ENCODE data around the gene DCT. TPM values are rescaled to one million over a fixed set of nuclear protein-coding genes. Genes with fewer than 3 reads are reported as not detected.

DCT gene
- total and polyA plus RNA-seq, 2 of the 8 experiments (the other 6 are each of a cell fraction or from before 2014, with no cell fraction given) = 0.02 TPM; not detected in 1

DNA sequence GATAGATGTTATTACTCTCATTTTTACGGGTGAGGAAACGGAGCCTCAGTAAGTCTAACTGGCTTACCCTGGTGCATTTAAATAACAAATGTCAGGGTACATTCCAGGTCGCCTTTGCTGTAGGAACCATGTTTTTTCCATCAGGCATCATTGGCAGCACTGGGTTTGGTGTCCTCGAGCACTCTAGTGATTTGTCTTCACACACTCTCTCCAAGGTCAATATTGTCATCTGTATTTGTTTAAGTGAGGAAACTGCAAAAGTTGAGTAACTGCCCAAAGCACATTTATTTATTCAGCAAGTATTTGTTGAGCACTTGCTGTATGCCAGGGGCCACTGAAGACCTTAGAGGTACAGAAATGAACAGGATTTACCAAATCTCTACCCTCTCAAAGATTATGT lies 78.6 kb downstream of the DCT start (continued):
- no peak for TF ChIP-seq SP1 (IDR thresholded peaks at IDR 0.05; ENCODE audit: low read depth, low read length)
- TF ChIP-seq JUND (IDR thresholded peaks at IDR 0.05; ENCODE audit: low read length) = no peak

DNA sequence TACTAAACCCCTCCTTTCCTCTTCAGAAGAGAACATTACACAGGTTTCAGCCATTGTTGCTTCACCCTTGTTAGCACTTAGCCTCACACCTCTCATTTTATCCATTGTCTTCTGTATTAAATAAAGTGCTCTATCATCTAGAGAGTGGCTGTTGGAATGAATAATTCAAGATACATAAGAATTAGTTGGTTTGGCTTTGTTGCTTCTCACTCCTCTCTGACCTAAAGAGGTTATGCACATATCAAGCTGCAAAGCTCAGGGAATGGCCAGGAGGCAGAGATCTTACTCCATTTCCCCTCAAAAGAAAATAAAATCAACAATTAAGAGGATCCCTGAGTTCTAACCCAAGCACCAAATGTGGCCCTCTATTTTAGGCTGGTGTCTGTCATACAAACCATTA lies 79.7 kb downstream of the DCT start:
- H3K79me1 ChIP-seq (ENCODE audit: low read depth, low read length) = no peaks in the 10 kb centered on the region
- H2BK20ac ChIP-seq (ENCODE audit: low read length) = no peak overlapping the region
- H3K9me3 ChIP-seq (ENCODE audit: insufficient read depth in 2 of 2, low read depth in 1 of 2, low read length in 1 of 2) = no peaks in the 10 kb centered on the region
- H4K5ac ChIP-seq (ENCODE audit: insufficient read length, low read depth, low read length) = no peak overlapping the region
- no peaks in the 10 kb centered on the region for H4K20me1 ChIP-seq (replicated peaks in 1 of 2; ENCODE audit: control insufficient read depth in 1 of 2, insufficient read depth in 2 of 2, low read length in 2 of 2)
- H2AFZ ChIP-seq (ENCODE audit: low read length) = no peak overlapping the region
- H3K27ac ChIP-seq (ENCODE audit: low read depth, low read length) = no peak overlapping the region
- no peak overlapping the region for H3K4me3 ChIP-seq (ENCODE audit: extremely low read depth in 1 of 4, insufficient read depth in 2 of 4, low read depth in 3 of 4, low read length in 4 of 4)
- no peak for FAIRE-seq
- no peak overlapping the region for H3K4me2 ChIP-seq (ENCODE audit: insufficient read depth in 1 of 2, low read depth in 2 of 2, low read length in 2 of 2)
- no peak for DNase-seq (ENCODE audit: low read depth in 1 of 2, low spot score in 2 of 2)
- H2BK5ac ChIP-seq (ENCODE audit: low read depth, low read length) = no peak overlapping the region
- H3K23ac ChIP-seq (ENCODE audit: insufficient read length) = no peak overlapping the region
- CTCF ChIA-PET (ENCODE audit: partially characterized antibody) = interaction anchor here (1.0 kb wide), 1 partner anchor 12 kb away, joined by 3 read pairs; no protein-coding TSS in a partner anchor
- no peak overlapping the region for H2BK15ac ChIP-seq (ENCODE audit: low read length)
- POLR2A ChIA-PET (ENCODE audit: partially characterized antibody) = interaction anchor here (1.0 kb wide), 1 partner anchor 9 kb away, joined by 3 read pairs; no protein-coding TSS in a partner anchor
- no peak overlapping the region for H3K9ac ChIP-seq (replicated peaks in 1 of 4; ENCODE audit: extremely low read depth in 1 of 4, low read depth in 3 of 4, low read length in 3 of 4)
- H3K36me3 ChIP-seq (ENCODE audit: control insufficient read depth in 2 of 4, insufficient read depth in 4 of 4, low read length in 3 of 4) = no peaks in the 10 kb centered on the region
- H3K27me3 ChIP-seq (replicated peaks in 1 of 4; ENCODE audit: control insufficient read depth in 3 of 4, extremely low read depth in 1 of 4, insufficient read depth in 3 of 4, low read length in 3 of 4) = no peaks in the 10 kb centered on the region
- H3K23me2 ChIP-seq (ENCODE audit: low read depth, low read length) = no peaks in the 10 kb centered on the region
- H2AK5ac ChIP-seq (ENCODE audit: low read depth, low read length) = no peak overlapping the region
- no peaks in the 10 kb centered on the region for H3K79me2 ChIP-seq (ENCODE audit: control insufficient read depth in 1 of 2, insufficient read depth in 2 of 2, low read length in 2 of 2)
- no peak overlapping the region for H3K18ac ChIP-seq (ENCODE audit: extremely low read depth, low read length)
- H3K4me1 ChIP-seq (replicated peaks in 1 of 4; ENCODE audit: control insufficient read depth in 3 of 4, insufficient read depth in 4 of 4, low read length in 3 of 4) = no peaks in the 10 kb centered on the region
- no peak overlapping the region for H2BK120ac ChIP-seq (replicated peaks; ENCODE audit: low read depth, low read length)
- H3K56ac ChIP-seq (replicated peaks; ENCODE audit: insufficient read length, low read depth, low read length) = no peak overlapping the region
- H3K4ac ChIP-seq (replicated peaks; ENCODE audit: insufficient read length, low read depth, low read length) = no peak overlapping the region
- no peak overlapping the region for H3K14ac ChIP-seq (ENCODE audit: insufficient read length)
- no peak overlapping the region for H2BK12ac ChIP-seq (ENCODE audit: low read depth, low read length)
- H4K91ac ChIP-seq (replicated peaks; ENCODE audit: insufficient read length, low read length) = no peak overlapping the region
- H4K8ac ChIP-seq (ENCODE audit: extremely low read depth, insufficient read depth, low read length) = no peak overlapping the region
- TF ChIP-seq SRF (IDR thresholded peaks at IDR 0.05; ENCODE audit: low read depth, low read length) (no peak), CHD2 (IDR thresholded peaks at IDR 0.05; ENCODE audit: low read length) (no peak), POLR2AphosphoS5 (IDR thresholded peaks at IDR 0.05; ENCODE audit: low read depth, low read length) (no peak), SUZ12 (IDR thresholded peaks at IDR 0.05; ENCODE audit: low read length) (no peak), EGR1 (IDR thresholded peaks at IDR 0.05; ENCODE audit: borderline replicate concordance, low read depth, low read length) (no peak), KDM5A (IDR thresholded peaks at IDR 0.05; ENCODE audit: low read length) (no peak), ZNF274 (IDR thresholded peaks at IDR 0.05; ENCODE audit: borderline replicate concordance, extremely low read depth, low read length) (no peak), HDAC6 (IDR thresholded peaks at IDR 0.05; ENCODE audit: low read depth, low read length) (no peak), KDM1A (IDR thresholded peaks at IDR 0.05; ENCODE audit: borderline replicate concordance, low read length) (no peak), KDM4A (IDR thresholded peaks at IDR 0.05; ENCODE audit: low read depth, low read length, severe bottlenecking) (no peak), SP1 (IDR thresholded peaks at IDR 0.05; ENCODE audit: low read depth, low read length) (no peak), RFX5 (IDR thresholded peaks at IDR 0.05; ENCODE audit: borderline replicate concordance, low read depth, low read length) (no peak)
- TF ChIP-seq, protein P1, sequence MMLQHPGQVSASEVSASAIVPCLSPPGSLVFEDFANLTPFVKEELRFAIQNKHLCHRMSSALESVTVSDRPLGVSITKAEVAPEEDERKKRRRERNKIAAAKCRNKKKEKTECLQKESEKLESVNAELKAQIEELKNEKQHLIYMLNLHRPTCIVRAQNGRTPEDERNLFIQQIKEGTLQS (IDR thresholded peaks at IDR 0.05; ENCODE audit: insufficient read depth, low read depth, low read length) = no peak

Measured in H1 (cell line).